GM12891 (cell line): Measurements from ENCODE around the gene CFAP210.

Source experiments
- POLR2A ChIP-seq: IDR thresholded peaks from 2 replicates; pipeline ENCODE4 v1.6.1; 2011; ENCODE audit warnings: low read depth, low read length, control low read depth
- POLR2AphosphoS5 ChIP-seq: IDR thresholded peaks from 2 replicates; pipeline ENCODE4 v1.6.1; 2011; ENCODE audit warnings: low read depth, low read length, control low read depth
- SPI1 ChIP-seq: IDR thresholded peaks from 2 replicates; pipeline ENCODE4 v1.6.1; 2011; ENCODE audit warnings: low read depth, low read length, control low read depth
- TAF1 ChIP-seq: IDR thresholded peaks from 2 replicates; pipeline ENCODE4 v1.6.1; 2011; ENCODE audit warnings: low read depth, low read length, control low read depth

DNA sequence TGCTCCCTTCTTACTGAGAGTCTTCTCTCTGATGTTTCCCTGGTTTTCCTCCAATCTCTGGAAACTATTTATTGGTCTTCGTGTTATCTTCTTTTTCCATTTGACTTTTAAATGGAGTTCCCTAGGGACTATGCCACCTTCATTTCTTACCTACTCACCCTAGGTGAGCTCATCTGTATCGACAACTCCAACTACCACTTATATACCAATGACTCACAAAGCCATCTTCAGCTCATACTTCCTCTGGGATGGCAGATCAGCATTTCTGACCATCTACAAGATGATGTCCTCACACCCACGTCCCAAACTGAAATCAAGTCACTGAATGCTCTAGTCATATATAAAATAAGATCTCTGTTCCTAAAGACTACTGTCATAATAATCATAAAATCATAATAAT is 40.6 kb downstream of the CFAP210 start:
- no peak for TF ChIP-seq POLR2A
- TF ChIP-seq POLR2AphosphoS5 = no peak
- no peak for TF ChIP-seq TAF1
- no peak for TF ChIP-seq SPI1
